GM21529 (cell line): Measurements from ENCODE around the gene TBC1D3B.
"Not testable (repeated sequence)": the region's sequence is repeated elsewhere in the genome, so short reads cannot be mapped to it uniquely, and the experiment has no call there.

Experiments used
- ATAC-seq: cut with Tn5 transposase; IDR thresholded peaks from one replicate; pipeline ENCODE4 v1.9.1; 2021; ENCODE audit not compliant: unreplicated experiment

Gene TBC1D3B

GRCh38 chr17:36182176-36183000, 6.0 kb upstream of the TBC1D3B start:
- ATAC-seq = no peak

- ATAC-seq = not testable (repeated sequence)
Measured at GRCh38 chr17:36181446-36182175, 5.2 kb upstream of the TBC1D3B start.

GRCh38 chr17:36168836-36169235, 7.6 kb downstream of the TBC1D3B start:
- not testable (repeated sequence) for ATAC-seq

GRCh38 chr17:36153895-36154610, 22.4 kb downstream of the TBC1D3B start:
- ATAC-seq = no peak

GRCh38 chr17:36152639-36153120, 23.8 kb downstream of the TBC1D3B start:
- no peak for ATAC-seq

GRCh38 chr17:36151891-36152638, 24.4 kb downstream of the TBC1D3B start:
- no peak for ATAC-seq

GRCh38 chr17:36149296-36149820, 27.1 kb downstream of the TBC1D3B start:
- ATAC-seq = no peak

GRCh38 chr17:36148559-36149295, 27.7 kb downstream of the TBC1D3B start:
- peak; percentile 64 for ATAC-seq

- no peak for ATAC-seq
Measured at GRCh38 chr17:36147601-36148000, 28.8 kb downstream of the TBC1D3B start.

- ATAC-seq = no peak
Measured at GRCh38 chr17:36144981-36145729, 31.3 kb downstream of the TBC1D3B start.

GRCh38 chr17:36144014-36144413, 32.4 kb downstream of the TBC1D3B start:
- ATAC-seq = no peak

GRCh38 chr17:36142806-36143205, 33.6 kb downstream of the TBC1D3B start:
- no peak for ATAC-seq

- ATAC-seq = no peak
Measured at GRCh38 chr17:36142235-36142634, 34.2 kb downstream of the TBC1D3B start.

- ATAC-seq = no peak
Measured at GRCh38 chr17:36136439-36136838, 40.0 kb downstream of the TBC1D3B start.

GRCh38 chr17:36136036-36136435, 40.4 kb downstream of the TBC1D3B start:
- no peak for ATAC-seq

- ATAC-seq = no peak
Measured at GRCh38 chr17:36135465-36135864, 41.0 kb downstream of the TBC1D3B start.

- no peak for ATAC-seq
Measured at GRCh38 chr17:36133602-36134236, 42.7 kb downstream of the TBC1D3B start.

- ATAC-seq = no peak
Measured at GRCh38 chr17:36132421-36132831, 44.0 kb downstream of the TBC1D3B start.

GRCh38 chr17:36131931-36132330, 44.5 kb downstream of the TBC1D3B start:
- ATAC-seq = no peak
